ENCODE data around the gene DENND10. TPM values are rescaled to one million over a fixed set of nuclear protein-coding genes. Genes with fewer than 3 reads are reported as not detected.
"Not testable (repeated sequence)": the region's sequence is repeated elsewhere in the genome, so short reads cannot be mapped to it uniquely, and the experiment has no call there.

DENND10 gene
- total RNA-seq, 1 donor from 2014 or later: 26.0 TPM

DNA sequence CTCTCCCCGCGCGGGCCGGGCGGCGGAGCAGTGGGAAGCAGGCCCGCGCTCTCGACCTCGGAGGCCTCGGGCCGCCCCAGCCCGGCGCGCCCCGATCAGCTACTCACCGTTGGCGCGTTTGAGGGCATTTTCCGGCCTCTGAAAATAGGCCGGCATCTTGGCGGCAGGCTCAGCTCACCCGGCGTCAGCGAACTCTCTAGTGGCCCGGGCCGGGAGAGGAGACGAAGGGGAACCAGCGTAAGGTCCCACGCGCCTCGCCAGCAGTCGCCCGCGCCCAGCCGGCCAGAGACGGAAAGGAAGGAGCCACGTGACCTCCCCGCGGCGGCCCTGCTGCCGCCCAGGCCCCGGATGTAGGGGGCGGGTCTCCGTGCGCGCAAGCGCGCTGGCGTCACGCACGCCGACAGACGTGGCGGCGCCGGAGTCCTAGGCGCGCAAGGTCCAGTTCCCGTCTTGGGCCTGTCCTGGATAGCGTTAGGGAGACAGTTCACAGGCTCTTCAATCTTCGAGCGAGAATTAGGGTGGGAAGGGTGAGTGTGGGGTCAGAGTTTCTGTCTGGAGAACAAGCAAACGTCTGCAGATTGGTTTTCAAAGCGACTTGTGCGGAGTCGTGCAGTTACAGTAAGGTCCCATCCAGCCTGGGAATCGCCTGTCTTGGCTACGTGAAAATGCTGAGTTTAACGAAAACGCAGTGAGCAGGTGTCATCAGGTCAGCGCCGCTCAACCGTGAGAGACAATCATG lies 23.2 kb upstream of the DENND10 start, which contains the start of gene EIF3A:
Gene EIF3A, minus strand, starts transcription at position 297 of the 739 bp plus-strand sequence. Its CDS starts 141 bp downstream, at position 156.
- DNase-seq (ENCODE audit: low spot score): peak; percentile 94
- Mint-ChIP-seq H3K4me1 (ENCODE audit: low read depth) (peaks cover 35% of the 10 kb centered on the region), H3K27ac (peak within 1 kb of the TSS; percentile 93), H3K27me3 (ENCODE audit: low read depth) (no peaks in the 10 kb centered on the region), H3K9me3 (no peaks in the 10 kb centered on the region), H3K36me3 (ENCODE audit: low read depth) (peaks cover 49% of the 10 kb centered on the region), H3K4me3 (ENCODE audit: low read depth) (peak within 1 kb of the TSS; percentile 93)
- intact Hi-C loops (cut with micrococcal nuclease): loop anchor here (1.0 to 2.0 kb wide), 6 partner anchors 24 to 516 kb away; partner anchors contain the start of genes DENND10, PRDX3, SFXN4 and TIAL1

DNA sequence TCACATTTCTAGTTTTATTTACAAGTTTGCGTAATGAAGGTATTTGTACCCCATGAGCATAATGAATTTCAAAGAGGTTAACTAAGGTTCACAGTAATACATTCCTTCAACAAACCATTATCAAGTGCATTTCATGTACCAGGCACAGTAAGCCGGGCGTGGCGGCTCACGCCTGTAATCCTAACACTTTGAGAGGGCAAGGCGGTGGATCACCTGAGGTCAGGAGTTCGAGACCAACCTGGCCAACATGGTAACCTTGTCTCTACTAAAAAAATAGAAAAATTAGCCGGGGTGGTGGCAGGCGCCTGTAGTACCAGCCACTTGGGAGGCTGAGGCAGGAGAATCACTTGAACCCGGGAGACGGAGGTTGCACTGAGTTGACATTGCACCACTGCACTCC lies 19.0 kb upstream of the DENND10 start:
- H3K27ac Mint-ChIP-seq: no peak overlapping the region
- no peak for DNase-seq (ENCODE audit: low spot score)
- peaks cover 30% of the 10 kb centered on the region for H3K4me1 Mint-ChIP-seq (ENCODE audit: low read depth)
- H3K36me3 Mint-ChIP-seq (ENCODE audit: low read depth): peaks cover 16% of the 10 kb centered on the region
- intact Hi-C loops (cut with micrococcal nuclease): no loop called here
- no peak overlapping the region for H3K4me3 Mint-ChIP-seq (ENCODE audit: low read depth)
- H3K27me3 Mint-ChIP-seq (ENCODE audit: low read depth): no peaks in the 10 kb centered on the region
- no peaks in the 10 kb centered on the region for H3K9me3 Mint-ChIP-seq

- Mint-ChIP-seq H3K4me1 (ENCODE audit: low read depth) (peaks cover 43% of the 10 kb centered on the region), H3K4me3 (ENCODE audit: low read depth) (no peak overlapping the region), H3K27ac (no peak overlapping the region), H3K36me3 (ENCODE audit: low read depth) (peaks cover 5% of the 10 kb centered on the region), H3K9me3 (no peaks in the 10 kb centered on the region), H3K27me3 (ENCODE audit: low read depth) (no peaks in the 10 kb centered on the region)
- intact Hi-C loops (cut with micrococcal nuclease): no loop called here
- DNase-seq (ENCODE audit: low spot score): no peak
These were observed 16.5 kb upstream of the DENND10 start for GRCh38 chr10:119087271-119087882.

DNA sequence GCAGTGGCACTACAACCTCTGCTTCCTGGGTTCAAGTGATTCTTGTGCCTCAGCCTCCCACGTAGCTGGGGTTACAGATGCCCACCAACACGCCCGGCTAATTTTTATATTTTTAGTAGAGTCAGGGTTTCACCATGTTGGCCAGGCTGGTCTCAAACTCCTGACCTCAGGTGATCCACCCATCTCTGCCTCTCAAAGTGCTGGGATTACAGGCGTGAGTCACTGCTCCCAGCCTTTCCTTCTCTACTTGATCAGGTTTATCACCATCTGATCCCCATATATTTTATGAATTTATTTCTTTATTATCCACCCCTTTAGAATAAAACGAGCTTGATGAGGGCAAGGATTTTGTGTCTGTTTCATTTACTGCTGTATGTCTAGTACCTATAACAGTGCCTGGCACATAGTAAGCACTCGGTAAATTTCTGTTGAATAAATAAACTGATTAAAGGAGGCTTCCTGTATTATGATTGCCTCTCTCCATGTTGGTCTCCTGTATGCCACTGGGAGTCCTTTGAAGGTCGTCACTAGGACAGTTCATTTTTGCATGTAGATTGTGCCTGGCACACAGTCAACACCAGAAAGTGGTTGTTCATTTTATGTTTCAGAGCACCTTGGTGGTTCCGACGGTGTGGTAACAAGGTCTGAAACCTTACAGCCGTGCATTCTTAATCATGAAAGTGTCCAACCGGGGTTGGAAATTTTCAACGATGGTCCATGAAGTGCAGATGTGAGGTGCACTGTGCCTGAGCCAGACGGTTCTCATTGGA lies 13.7 kb upstream of the DENND10 start:
- intact Hi-C loops (cut with micrococcal nuclease): no loop called here
- Mint-ChIP-seq H3K4me3 (ENCODE audit: low read depth) (no peak overlapping the region), H3K9me3 (no peaks in the 10 kb centered on the region), H3K27ac (peak overlapping the region; percentile 43), H3K27me3 (ENCODE audit: low read depth) (no peaks in the 10 kb centered on the region), H3K36me3 (ENCODE audit: low read depth) (no peaks in the 10 kb centered on the region), H3K4me1 (ENCODE audit: low read depth) (peaks cover 39% of the 10 kb centered on the region)
- no peak for DNase-seq (ENCODE audit: low spot score)

- Mint-ChIP-seq H3K4me3 (ENCODE audit: low read depth) (peak overlapping the region; percentile 10), H3K27ac (peak overlapping the region; percentile 51), H3K4me1 (ENCODE audit: low read depth) (peaks cover 43% of the 10 kb centered on the region), H3K36me3 (ENCODE audit: low read depth) (no peaks in the 10 kb centered on the region), H3K9me3 (no peaks in the 10 kb centered on the region), H3K27me3 (ENCODE audit: low read depth) (no peaks in the 10 kb centered on the region)
- intact Hi-C loops (cut with micrococcal nuclease): no loop called here
- peak; percentile 54 for DNase-seq (ENCODE audit: low spot score)
These were observed 12.9 kb upstream of the DENND10 start for GRCh38 chr10:119090968-119091367.

DNA sequence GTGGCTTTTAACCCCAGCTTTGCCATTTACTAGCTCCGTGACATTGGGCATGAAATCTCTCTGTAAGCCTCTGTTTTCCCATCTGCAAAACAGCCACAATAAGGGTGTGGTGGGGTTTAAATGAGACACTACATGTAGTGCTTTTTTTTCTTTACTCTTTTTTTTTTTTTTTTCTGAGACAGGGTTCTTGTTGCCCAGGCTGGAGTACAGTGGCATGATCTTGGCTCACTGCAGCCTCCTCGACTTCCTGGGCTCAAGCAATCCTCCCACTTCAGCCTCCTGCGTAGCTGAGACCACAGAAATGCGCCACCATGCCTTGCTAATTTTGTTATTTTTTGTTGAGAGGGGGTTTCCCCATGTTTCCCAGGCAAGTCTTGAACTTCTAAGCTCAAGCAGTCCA lies 8.3 kb upstream of the DENND10 start:
- H3K36me3 Mint-ChIP-seq (ENCODE audit: low read depth): no peaks in the 10 kb centered on the region
- H3K4me3 Mint-ChIP-seq (ENCODE audit: low read depth): no peak overlapping the region
- intact Hi-C loops (cut with micrococcal nuclease): no loop called here
- DNase-seq (ENCODE audit: low spot score): no peak
- no peaks in the 10 kb centered on the region for H3K9me3 Mint-ChIP-seq
- peaks cover 26% of the 10 kb centered on the region for H3K4me1 Mint-ChIP-seq (ENCODE audit: low read depth)
- H3K27ac Mint-ChIP-seq: no peak overlapping the region
- no peaks in the 10 kb centered on the region for H3K27me3 Mint-ChIP-seq (ENCODE audit: low read depth)

GRCh38 chr10:119096641-119097415 lies 7.1 kb upstream of the DENND10 start:
- H3K27ac Mint-ChIP-seq; intact Hi-C loops (cut with micrococcal nuclease); DNase-seq (ENCODE audit: low spot score); H3K4me3 Mint-ChIP-seq (ENCODE audit: low read depth); H3K9me3 Mint-ChIP-seq; H3K27me3 Mint-ChIP-seq (ENCODE audit: low read depth); H3K36me3 Mint-ChIP-seq (ENCODE audit: low read depth): not testable (repeated sequence)
- H3K4me1 Mint-ChIP-seq (ENCODE audit: low read depth): peaks cover 25% of the 10 kb centered on the region

- Mint-ChIP-seq H3K36me3 (ENCODE audit: low read depth) (no peaks in the 10 kb centered on the region), H3K27ac (no peak overlapping the region), H3K4me3 (ENCODE audit: low read depth) (no peak overlapping the region), H3K4me1 (ENCODE audit: low read depth) (peaks cover 29% of the 10 kb centered on the region), H3K27me3 (ENCODE audit: low read depth) (no peaks in the 10 kb centered on the region), H3K9me3 (no peaks in the 10 kb centered on the region)
- no peak for DNase-seq (ENCODE audit: low spot score)
- intact Hi-C loops (cut with micrococcal nuclease): no loop called here
These were observed 5.3 kb upstream of the DENND10 start for GRCh38 chr10:119098576-119098975.

DNA sequence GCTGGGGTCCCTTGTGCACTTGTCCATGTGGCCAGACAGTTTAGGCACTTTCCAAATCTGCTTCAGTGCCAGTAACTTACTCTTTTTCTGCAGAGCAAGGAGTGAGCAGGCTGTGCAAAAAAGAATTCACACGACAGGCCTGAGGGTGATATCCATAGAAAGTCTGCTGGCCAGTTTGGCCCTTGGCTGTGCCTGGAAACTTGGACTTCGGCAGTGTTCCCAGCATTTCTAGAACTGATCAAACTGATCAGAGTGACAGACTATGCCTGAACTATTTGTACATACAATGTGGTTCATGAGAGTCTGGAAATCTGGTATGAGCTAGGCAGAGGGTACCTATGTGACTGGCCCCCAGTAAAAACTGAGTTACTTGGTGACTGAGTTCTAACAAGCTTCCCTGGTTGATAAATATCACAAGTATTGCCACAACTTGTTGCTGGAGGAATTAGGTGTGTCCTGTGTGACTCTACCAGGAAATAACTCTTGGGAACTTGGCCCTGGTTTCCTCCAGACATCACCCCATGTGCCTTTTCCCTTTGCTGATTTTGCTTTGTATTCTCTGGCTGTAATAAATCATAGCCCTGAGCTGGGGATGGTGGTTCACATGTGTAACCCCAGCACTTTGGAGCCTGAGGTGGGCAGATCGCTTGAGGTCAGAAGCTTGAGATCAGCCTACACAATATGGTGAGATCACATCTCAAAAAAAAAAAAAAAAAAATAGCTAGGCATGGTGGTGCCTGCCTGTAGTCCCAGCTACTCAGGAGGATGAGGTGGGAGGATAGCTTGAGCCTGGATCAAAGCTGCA lies 3.3 kb upstream of the DENND10 start:
- Mint-ChIP-seq H3K27me3 (ENCODE audit: low read depth) (no peaks in the 10 kb centered on the region), H3K36me3 (ENCODE audit: low read depth) (peaks cover 5% of the 10 kb centered on the region), H3K9me3 (no peaks in the 10 kb centered on the region), H3K27ac (no peak overlapping the region), H3K4me1 (ENCODE audit: low read depth) (peaks cover 30% of the 10 kb centered on the region), H3K4me3 (ENCODE audit: low read depth) (no peak overlapping the region)
- intact Hi-C loops (cut with micrococcal nuclease): no loop called here
- DNase-seq (ENCODE audit: low spot score): no peak

GRCh38 chr10:119101366-119102098 lies 2.4 kb upstream of the DENND10 start:
- Mint-ChIP-seq H3K27ac (no peak overlapping the region), H3K27me3 (ENCODE audit: low read depth) (no peaks in the 10 kb centered on the region), H3K4me3 (ENCODE audit: low read depth) (no peak overlapping the region), H3K4me1 (ENCODE audit: low read depth) (peaks cover 29% of the 10 kb centered on the region), H3K9me3 (no peaks in the 10 kb centered on the region), H3K36me3 (ENCODE audit: low read depth) (peaks cover 5% of the 10 kb centered on the region)
- DNase-seq (ENCODE audit: low spot score): no peak
- intact Hi-C loops (cut with micrococcal nuclease): no loop called here

GRCh38 chr10:119103241-119103902 lies 541 bp upstream of the DENND10 start:
- intact Hi-C loops (cut with micrococcal nuclease): no loop called here
- DNase-seq (ENCODE audit: low spot score): no peak

More at GRCh38 chr10:119103241-119103902, 541 bp upstream of the DENND10 start:
- Mint-ChIP-seq H3K4me1 (ENCODE audit: low read depth) (peaks cover 33% of the 10 kb centered on the region), H3K9me3 (no peaks in the 10 kb centered on the region), H3K4me3 (ENCODE audit: low read depth) (peak overlapping the region; percentile 77), H3K36me3 (ENCODE audit: low read depth) (peaks cover 11% of the 10 kb centered on the region), H3K27ac (peak overlapping the region; percentile 31), H3K27me3 (ENCODE audit: low read depth) (no peaks in the 10 kb centered on the region)

Data from activated T-helper 2 cell treated with anti-CD3 and anti-CD28 coated beads, Interferon-gamma antibody, Interleukin-2, Interleukin-4, amounts not matched to agents 10 μg/mL and 5 μg/mL and 100 μg/mL, durations not matched to agents 14 hours and 24 hours and 36 hours (primary cell).